ENCODE measurements around the gene STK32B. TPM values are rescaled to one million over a fixed set of nuclear protein-coding genes. Genes with fewer than 3 reads are reported as not detected.

Gene STK32B
- total RNA-seq, 1 experiment from 2014 or later: 7.6 TPM

DNA sequence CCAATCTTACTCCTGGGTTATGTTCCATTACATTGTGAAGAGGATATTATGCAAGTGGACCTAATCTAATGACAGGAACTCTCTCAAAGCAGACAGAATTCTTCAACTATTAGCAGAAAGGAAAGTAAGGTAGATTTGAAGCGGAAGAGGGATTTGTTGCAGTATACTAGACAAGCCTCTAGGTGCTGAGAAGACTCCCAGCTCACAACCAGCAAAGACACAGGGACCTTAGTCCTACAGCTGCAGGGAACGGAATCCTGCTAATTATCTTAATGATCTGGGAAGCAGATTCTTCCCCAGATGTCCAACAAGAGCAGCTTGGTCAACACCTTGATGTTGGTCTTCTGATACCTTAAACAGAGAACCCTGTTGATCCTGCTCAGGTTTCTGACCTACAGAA is 73.6 kb downstream of the STK32B start:
- DNase-seq (ENCODE audit: low read depth): no peak

GRCh38 chr4:5125321-5125720 is 74.0 kb downstream of the STK32B start:
- DNase-seq (ENCODE audit: low read depth): no peak

- DNase-seq (ENCODE audit: low read depth): no peak
These were observed 75.0 kb downstream of the STK32B start for GRCh38 chr4:5126231-5126630.

DNA sequence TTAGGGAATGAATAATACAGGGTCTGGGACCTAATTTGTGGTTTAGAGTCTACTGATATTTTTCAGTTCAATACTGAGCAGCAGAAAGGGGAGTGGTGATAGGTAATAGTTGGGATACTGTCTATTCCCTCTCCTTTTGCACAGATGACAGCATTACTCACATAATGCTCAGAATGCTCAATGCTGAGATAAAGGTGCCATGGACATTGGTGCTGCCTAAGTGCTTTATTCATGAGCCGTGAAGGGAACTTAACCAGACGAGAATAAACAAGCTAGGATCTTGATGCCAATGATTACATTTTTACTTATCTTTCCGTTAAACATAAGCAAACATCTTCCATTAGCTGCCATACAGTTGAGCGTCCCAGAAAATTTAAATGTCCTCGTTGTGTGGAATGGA is 75.6 kb downstream of the STK32B start:
- DNase-seq (ENCODE audit: low read depth): no peak

GRCh38 chr4:5127556-5127955 is 76.3 kb downstream of the STK32B start:
- DNase-seq (ENCODE audit: low read depth): no peak

GRCh38 chr4:5128569-5128968 is 77.3 kb downstream of the STK32B start:
- DNase-seq (ENCODE audit: low read depth): peak; percentile 32

DNA sequence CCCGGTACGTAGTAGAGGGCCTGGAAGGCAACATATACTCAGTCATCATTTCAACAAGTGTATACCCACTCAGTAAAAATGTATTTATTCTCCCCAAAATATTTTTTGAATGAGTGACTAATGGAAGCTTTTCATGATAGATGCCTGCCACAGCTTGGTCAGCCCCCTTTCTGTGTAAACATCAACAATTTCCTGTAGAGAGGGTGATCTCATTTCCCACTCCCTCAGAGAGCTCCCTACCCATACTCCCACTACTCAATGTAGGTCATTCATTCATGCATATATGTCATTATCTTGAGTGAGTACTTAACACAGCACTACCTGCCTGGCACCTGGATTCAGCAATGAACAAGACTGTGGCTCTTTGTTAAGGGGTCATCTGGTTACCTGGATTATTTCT is 81.9 kb downstream of the STK32B start:
- no peak for DNase-seq (ENCODE audit: low read depth)

DNA sequence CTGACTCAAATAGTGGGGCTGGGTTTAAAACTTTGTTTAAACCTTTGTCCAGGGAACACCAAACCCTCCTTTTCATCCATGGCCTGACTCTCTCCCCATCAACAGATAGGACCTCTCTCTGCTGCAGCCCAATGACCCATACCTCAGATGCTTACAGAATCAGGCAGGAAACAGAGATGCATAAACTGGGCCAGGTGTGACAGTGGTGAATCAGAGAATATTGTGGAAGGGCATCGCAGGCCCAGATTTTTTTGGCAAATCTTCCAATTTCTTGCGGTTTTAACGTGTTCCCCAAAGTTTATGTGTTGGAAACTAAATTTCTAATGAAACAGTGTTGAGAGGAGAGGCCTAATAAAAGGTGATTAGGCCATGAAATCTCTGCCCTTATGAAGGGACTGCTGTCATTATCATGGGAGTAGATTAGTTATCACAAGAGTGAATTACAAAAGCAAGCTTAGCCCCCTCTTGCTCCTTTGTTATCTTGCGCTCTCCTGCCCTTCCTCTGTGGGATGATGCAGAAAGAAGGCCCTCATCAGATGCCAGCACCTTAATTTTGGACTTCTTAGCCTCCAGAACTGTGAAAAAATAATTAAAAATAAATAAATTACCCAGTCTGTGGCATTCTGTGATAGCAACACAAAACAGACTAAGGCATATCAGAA is 82.8 kb downstream of the STK32B start:
- DNase-seq (ENCODE audit: low read depth): no peak

GRCh38 chr4:5134620-5135019 is 83.3 kb downstream of the STK32B start:
- DNase-seq (ENCODE audit: low read depth): no peak

- no peak for DNase-seq (ENCODE audit: low read depth)
These were observed 85.9 kb downstream of the STK32B start for GRCh38 chr4:5137226-5137625.

DNA sequence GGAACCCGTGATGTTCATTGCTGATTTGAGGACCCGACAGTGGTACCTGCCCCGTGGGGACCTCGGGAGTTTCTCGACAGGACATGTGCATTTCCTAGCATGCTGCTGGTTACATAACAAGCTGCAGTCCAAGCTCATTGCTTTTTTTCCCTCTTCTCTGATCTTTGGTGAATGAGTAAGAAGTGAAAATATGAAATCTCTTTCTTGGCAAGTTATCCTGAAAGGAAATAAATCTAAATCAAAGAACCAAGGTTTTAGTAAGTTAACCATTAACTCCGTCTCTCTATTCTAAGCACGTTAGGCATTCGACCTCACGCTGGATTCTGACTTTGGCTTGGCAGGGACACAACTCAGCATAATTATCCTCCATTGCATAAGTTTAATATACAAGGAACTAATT is 86.6 kb downstream of the STK32B start:
- DNase-seq (ENCODE audit: low read depth): peak; percentile 20

DNA sequence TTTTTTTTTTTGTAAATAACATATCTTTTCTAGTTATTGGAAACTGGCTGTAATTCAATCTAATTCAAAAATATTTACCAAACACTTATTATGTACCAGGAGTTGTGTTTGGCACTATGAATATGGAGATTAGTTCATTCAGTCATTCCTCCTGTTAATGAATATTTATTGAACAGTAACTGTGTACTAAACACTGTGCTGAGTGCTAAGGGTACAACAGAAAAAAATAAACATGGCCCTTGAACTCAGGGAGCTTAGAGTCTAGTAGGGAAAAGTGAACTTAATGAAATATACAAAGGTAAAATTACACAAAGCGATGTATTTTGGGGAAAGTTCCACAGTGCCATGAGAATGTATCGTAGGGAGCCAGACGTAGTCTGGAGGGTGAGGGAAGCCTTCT is 87.1 kb downstream of the STK32B start:
- DNase-seq (ENCODE audit: low read depth): no peak

DNA sequence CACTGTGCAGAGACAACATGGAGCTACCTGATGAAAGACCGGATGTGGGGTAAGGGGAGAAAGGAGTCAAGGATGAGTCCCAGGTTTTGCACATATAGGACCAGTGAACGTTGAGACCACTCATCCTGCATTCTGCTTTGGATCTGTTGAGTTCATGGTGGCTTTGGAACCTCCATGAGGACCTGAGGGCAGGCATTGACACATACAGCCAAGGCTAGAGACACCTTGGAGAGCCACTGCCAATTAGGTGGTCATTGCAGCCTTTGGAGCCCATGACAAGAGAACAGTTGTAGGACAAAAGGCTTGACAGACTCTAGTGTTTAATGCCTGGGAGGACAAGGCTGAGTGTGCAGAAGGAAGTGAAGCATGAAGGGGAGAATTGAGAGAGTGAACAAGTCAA is 87.9 kb downstream of the STK32B start:
- DNase-seq (ENCODE audit: low read depth): no peak

DNA sequence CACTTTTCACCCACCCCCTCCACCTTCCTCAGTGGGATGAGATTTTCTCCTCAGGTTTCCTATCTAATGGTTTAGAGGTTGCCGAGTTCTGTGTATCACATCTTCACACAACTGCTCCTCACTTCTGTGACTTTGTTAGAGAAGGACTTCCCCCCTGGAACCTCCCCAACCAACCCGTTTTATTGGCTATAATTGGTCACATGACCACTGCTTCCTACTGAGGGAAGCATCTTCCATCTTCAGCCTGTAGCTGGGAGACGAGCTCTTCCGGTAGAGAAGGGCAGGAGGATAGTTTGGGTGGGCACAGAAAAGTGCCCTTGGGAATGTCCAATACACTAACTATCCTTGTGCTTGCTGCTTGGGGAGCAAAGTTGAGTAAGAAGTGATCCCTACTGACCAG is 90.5 kb downstream of the STK32B start:
- DNase-seq (ENCODE audit: low read depth): no peak

GRCh38 chr4:5142726-5143125 is 91.4 kb downstream of the STK32B start:
- peak; percentile 45 for DNase-seq (ENCODE audit: low read depth)

DNA sequence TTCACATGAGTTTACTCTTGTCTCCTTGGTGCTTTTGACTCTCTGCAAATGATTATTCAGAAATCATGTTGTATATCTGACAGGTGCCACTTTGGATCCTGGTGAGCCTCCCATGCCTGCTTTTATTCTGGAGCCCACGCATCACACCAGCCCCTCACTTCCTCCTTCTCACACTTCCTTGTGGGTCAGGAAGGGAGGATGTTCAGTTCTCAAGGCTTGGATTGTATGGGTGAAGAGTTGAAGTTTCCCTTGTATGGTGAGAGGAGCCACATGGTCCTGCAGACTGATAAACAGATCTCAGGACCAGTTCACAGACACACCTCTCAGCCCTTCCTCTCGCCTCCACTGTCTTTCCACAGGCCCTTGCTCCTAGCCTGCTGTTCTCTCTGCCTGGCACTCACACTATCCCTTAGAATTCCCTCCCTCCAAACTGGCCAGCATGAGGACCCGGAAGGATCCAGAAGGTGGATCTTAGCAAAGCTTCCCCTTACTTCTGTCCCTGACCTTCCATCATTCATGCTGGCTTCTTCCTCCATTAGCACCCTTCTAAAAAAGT is 92.1 kb downstream of the STK32B start:
- no peak for DNase-seq (ENCODE audit: low read depth)

GRCh38 chr4:5143940-5144339 is 92.7 kb downstream of the STK32B start:
- no peak for DNase-seq (ENCODE audit: low read depth)

DNA sequence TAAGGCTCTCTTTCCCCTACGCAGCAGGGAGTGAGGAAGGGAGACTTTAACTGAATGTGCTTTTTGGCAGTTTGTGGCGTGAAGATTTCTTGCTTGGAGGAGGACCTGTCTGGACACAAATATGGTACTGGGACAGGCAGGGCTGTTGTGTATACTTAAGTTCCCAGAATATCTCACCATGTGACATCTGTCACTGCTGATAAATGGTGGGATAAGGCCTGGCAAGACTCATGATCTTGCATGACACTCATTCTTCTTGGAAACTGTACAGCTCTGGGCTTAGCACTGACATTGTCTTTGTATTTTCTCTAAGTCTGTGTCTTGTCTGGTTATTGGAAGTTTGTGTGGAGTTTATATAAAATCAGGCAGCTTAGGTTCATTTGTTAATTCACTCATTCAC is 93.1 kb downstream of the STK32B start:
- no peak for DNase-seq (ENCODE audit: low read depth)

- DNase-seq (ENCODE audit: low read depth): no peak
These were observed 95.0 kb downstream of the STK32B start for GRCh38 chr4:5146248-5146647.

DNA sequence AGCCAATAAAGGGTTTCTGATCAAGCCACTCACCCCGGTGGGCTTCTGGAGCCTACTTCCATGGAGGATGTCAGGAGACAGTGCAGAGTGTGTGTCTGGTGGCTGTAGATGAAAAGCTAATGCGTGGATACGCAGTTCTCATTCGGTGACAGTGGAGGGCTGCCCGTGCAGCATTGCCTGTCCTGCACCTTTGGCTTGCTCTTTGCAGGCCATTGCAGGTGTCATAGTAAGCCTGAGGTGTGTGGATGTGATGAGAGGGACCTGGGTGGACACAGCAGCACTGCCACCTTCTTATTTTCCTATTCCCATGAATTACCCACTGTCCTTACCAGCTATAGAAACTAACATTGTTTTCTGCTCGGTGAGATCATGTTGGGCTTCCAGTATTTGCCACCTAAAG is 101.2 kb downstream of the STK32B start:
- DNase-seq (ENCODE audit: low read depth): no peak

GRCh38 chr4:5156682-5157081 is 105.4 kb downstream of the STK32B start:
- DNase-seq (ENCODE audit: low read depth): no peak

- DNase-seq (ENCODE audit: low read depth): peak; percentile 64
These were observed 106.8 kb downstream of the STK32B start for GRCh38 chr4:5157791-5158770.

DNA sequence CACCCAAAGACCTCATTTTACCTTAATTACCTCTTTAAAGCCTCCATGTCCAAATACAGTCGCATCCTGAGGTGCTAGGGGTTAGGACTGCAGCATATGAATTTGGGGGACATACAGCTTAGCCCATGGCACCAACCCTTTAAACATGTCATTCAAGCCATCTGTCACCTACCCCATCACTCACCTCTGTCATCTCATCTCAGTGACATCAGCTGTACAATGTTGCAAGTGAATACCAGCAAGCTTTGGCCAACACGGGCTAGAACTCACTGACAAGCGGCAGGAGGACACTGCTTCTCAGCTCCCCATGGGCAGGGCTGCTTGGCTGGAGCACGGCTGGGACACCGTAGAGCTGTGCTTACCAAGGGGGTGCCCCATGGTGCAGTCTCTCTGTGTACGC is 107.5 kb downstream of the STK32B start:
- DNase-seq (ENCODE audit: low read depth): no peak

All from M059J (cell line).